GM23338 (cell line): ENCODE results near the gene BLTP3B. TPM values are rescaled to one million over a fixed set of nuclear protein-coding genes. Genes with fewer than 3 reads are reported as not detected.

Source experiments
- ATAC-seq: fragments of 200-7000 bp; cut with Tn5 transposase; 3 replicates; pipeline ENCODE4 v1.9.1; 2020
- DNase-seq: peaks from one replicate; pipeline ENCODE4 v3.0.0-alpha.2; 2015; ENCODE audit warnings: low spot score
- H2AFZ ChIP-seq: fragments of 200-600 bp; sonication (generic); 2 replicates; pipeline ENCODE4 v1.8.0; 2016; ENCODE audit warnings: antibody characterized with exemption, mild to moderate bottlenecking, moderate library complexity
- H3F3A ChIP-seq: fragments of 200-600 bp; sonication (generic); replicated peaks from 2 replicates; pipeline ENCODE4 v1.8.0; 2017; ENCODE audit warnings: antibody characterized with exemption, mixed run types, low read depth
- H3K27ac ChIP-seq: fragments of 200-600 bp; sonication (generic); 2 replicates; pipeline ENCODE4 v1.6.1; 2016; ENCODE audit warnings: low read depth
- H3K27me3 ChIP-seq: fragments of 200-600 bp; sonication (generic); 2 replicates; pipeline ENCODE4 v1.8.0; 2016; ENCODE audit warnings: mild to moderate bottlenecking, mixed run types, moderate library complexity; ENCODE audit not compliant: insufficient read depth
- H3K36me3 ChIP-seq: fragments of 200-600 bp; sonication (generic); 2 replicates; pipeline ENCODE4 v1.8.0; 2016; ENCODE audit warnings: mild to moderate bottlenecking; ENCODE audit not compliant: insufficient read depth
- H3K4me1 ChIP-seq: fragments of 200-600 bp; sonication (generic); 2 replicates; pipeline ENCODE4 v1.8.0; 2016; ENCODE audit warnings: mild to moderate bottlenecking, moderate library complexity; ENCODE audit not compliant: insufficient read depth
- H3K4me2 ChIP-seq: fragments of 200-600 bp; sonication (generic); 2 replicates; pipeline ENCODE4 v1.7.1; 2017; ENCODE audit warnings: mixed run types
- H3K4me3 ChIP-seq: fragments of 200-600 bp; sonication (generic); 2 replicates; pipeline ENCODE4 v1.6.1; 2016; ENCODE audit warnings: mixed run types
- H3K79me2 ChIP-seq: fragments of 200-600 bp; sonication (generic); replicated peaks from 2 replicates; pipeline ENCODE4 v1.8.0; 2017; ENCODE audit warnings: mild to moderate bottlenecking; ENCODE audit not compliant: insufficient read depth
- H3K9me2 ChIP-seq: fragments of 200-600 bp; sonication (generic); 2 replicates; pipeline ENCODE4 v1.8.0; 2017; ENCODE audit not compliant: insufficient read depth
- H4K20me1 ChIP-seq: fragments of 200-600 bp; sonication (generic); replicated peaks from 2 replicates; pipeline ENCODE4 v1.8.0; 2017; ENCODE audit warnings: mild to moderate bottlenecking; ENCODE audit not compliant: insufficient read depth
- H3K27ac Mint-ChIP-seq: 2 replicates; pipeline ENCODE4 v1.8.0; 2020; ENCODE audit warnings: inconsistent platforms, mild to moderate bottlenecking, moderate library complexity, mixed read lengths
- H3K27me3 Mint-ChIP-seq: 3 replicates; pipeline ENCODE4 v1.8.0; 2022; ENCODE audit warnings: low read depth, mild to moderate bottlenecking, moderate library complexity, mixed read lengths, inconsistent platforms; ENCODE audit not compliant: insufficient read depth, poor library complexity
- H3K36me3 Mint-ChIP-seq: 3 replicates; pipeline ENCODE4 v1.8.0; 2021; ENCODE audit warnings: low read depth, mild to moderate bottlenecking, inconsistent platforms, moderate library complexity, mixed read lengths
- H3K4me1 Mint-ChIP-seq: 3 replicates; pipeline ENCODE4 v1.8.0; 2020; ENCODE audit warnings: mild to moderate bottlenecking, inconsistent platforms, mixed read lengths
- H3K4me3 Mint-ChIP-seq: 3 replicates; pipeline ENCODE4 v1.8.0; 2021; ENCODE audit warnings: moderate library complexity, mild to moderate bottlenecking, inconsistent platforms, mixed read lengths
- H3K9me3 Mint-ChIP-seq: 3 replicates; pipeline ENCODE4 v1.8.0; 2020; ENCODE audit warnings: moderate library complexity, mild to moderate bottlenecking, inconsistent platforms, mixed read lengths
- CREB1 ChIP-seq: fragments of 250-450 bp; sonication (Bioruptor Pico); IDR thresholded peaks from 2 replicates; pipeline ENCODE4 v1.5.0; 2020; ENCODE audit warnings: low read depth, mild to moderate bottlenecking, moderate library complexity
- JUNB ChIP-seq: IDR thresholded peaks from one replicate; pipeline ENCODE4 v1.6.1; 2016; ENCODE audit warnings: antibody characterized with exemption; ENCODE audit not compliant: unreplicated experiment
- NANOG ChIP-seq: IDR thresholded peaks from 2 replicates; pipeline ENCODE4 v1.6.1; 2016; ENCODE audit warnings: antibody characterized with exemption, borderline replicate concordance
- POLR2AphosphoS5 ChIP-seq: IDR thresholded peaks from 2 replicates; pipeline ENCODE4 v1.6.1; 2016; ENCODE audit warnings: antibody characterized with exemption, low read depth
- ZNF114 ChIP-seq: fragments of 250-450 bp; sonication (Bioruptor Pico); IDR thresholded peaks from 2 replicates; pipeline ENCODE4 v1.5.0; 2020; ENCODE audit warnings: mild to moderate bottlenecking, moderate library complexity
- ZNF331 ChIP-seq: fragments of 250-450 bp; sonication (Bioruptor Pico); IDR thresholded peaks from 2 replicates; pipeline ENCODE4 v1.5.0; 2020; ENCODE audit warnings: low read depth, mild to moderate bottlenecking, moderate library complexity
- polyA plus RNA-seq: library from polyadenylated mRNA; unstranded; fragments of >200 nt; fragmentation: Nextera tagmentation; extraction: Ambion mirVana; gene quantifications from 2 replicates; pipeline ENCODE4 v1.2.1, GENCODE V29; 2016
- total RNA-seq: library from RNA; depleted of rRNA; stranded (reverse); fragments of >200 nt; shearing (Covaris generic); gene quantifications from 2 replicates; pipeline ENCODE4 v1.2.3, GENCODE V29; 2014
- TF ChIP-seq, protein P1 (sequence below): fragments of 250-450 bp; sonication (Bioruptor Pico); IDR thresholded peaks from 2 replicates; pipeline ENCODE4 v1.5.0; 2020; ENCODE audit warnings: mild to moderate bottlenecking, moderate library complexity
- TF ChIP-seq, protein P2 (sequence below): IDR thresholded peaks from 2 replicates; pipeline ENCODE4 v1.6.1; 2016; ENCODE audit warnings: antibody characterized with exemption
- TF ChIP-seq, protein P3 (sequence below), 2 experiments: fragments of 200-600 bp in 1 of 2; sonication (generic) in 1 of 2; conservative IDR thresholded peaks; 2 replicates each; pipeline versions ENCODE4 v1.5.1 to v1.6.1; 2016 to 2017; ENCODE audit warnings: antibody characterized with exemption in 2 of 2, low read depth in 2 of 2, mild to moderate bottlenecking in 2 of 2, moderate library complexity in 1 of 2

Gene BLTP3B
- total and polyA plus RNA-seq, 2 experiments from 2014 or later: 11.2 to 35.8 TPM

DNA sequence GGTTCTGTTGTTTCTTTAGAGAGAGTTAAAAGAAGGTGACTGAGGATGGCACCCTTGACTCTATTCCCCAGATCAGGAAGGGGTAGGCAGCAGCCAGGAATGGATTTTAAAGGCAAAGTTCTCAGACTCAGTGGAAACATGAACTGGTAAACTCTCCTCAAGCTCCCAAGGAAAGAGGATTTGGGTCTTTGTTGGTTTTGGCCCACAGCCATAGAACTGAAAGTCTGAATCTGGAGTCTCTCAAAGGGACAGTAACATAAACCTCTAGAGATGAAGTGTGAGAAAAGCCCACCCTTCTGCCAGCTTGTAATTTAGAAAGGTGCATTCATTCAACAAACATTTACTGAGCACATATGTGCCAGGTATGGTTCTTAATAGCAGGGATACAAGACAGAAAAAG is 28.6 kb upstream of the BLTP3B start (continued):
- TF ChIP-seq, protein P1, sequence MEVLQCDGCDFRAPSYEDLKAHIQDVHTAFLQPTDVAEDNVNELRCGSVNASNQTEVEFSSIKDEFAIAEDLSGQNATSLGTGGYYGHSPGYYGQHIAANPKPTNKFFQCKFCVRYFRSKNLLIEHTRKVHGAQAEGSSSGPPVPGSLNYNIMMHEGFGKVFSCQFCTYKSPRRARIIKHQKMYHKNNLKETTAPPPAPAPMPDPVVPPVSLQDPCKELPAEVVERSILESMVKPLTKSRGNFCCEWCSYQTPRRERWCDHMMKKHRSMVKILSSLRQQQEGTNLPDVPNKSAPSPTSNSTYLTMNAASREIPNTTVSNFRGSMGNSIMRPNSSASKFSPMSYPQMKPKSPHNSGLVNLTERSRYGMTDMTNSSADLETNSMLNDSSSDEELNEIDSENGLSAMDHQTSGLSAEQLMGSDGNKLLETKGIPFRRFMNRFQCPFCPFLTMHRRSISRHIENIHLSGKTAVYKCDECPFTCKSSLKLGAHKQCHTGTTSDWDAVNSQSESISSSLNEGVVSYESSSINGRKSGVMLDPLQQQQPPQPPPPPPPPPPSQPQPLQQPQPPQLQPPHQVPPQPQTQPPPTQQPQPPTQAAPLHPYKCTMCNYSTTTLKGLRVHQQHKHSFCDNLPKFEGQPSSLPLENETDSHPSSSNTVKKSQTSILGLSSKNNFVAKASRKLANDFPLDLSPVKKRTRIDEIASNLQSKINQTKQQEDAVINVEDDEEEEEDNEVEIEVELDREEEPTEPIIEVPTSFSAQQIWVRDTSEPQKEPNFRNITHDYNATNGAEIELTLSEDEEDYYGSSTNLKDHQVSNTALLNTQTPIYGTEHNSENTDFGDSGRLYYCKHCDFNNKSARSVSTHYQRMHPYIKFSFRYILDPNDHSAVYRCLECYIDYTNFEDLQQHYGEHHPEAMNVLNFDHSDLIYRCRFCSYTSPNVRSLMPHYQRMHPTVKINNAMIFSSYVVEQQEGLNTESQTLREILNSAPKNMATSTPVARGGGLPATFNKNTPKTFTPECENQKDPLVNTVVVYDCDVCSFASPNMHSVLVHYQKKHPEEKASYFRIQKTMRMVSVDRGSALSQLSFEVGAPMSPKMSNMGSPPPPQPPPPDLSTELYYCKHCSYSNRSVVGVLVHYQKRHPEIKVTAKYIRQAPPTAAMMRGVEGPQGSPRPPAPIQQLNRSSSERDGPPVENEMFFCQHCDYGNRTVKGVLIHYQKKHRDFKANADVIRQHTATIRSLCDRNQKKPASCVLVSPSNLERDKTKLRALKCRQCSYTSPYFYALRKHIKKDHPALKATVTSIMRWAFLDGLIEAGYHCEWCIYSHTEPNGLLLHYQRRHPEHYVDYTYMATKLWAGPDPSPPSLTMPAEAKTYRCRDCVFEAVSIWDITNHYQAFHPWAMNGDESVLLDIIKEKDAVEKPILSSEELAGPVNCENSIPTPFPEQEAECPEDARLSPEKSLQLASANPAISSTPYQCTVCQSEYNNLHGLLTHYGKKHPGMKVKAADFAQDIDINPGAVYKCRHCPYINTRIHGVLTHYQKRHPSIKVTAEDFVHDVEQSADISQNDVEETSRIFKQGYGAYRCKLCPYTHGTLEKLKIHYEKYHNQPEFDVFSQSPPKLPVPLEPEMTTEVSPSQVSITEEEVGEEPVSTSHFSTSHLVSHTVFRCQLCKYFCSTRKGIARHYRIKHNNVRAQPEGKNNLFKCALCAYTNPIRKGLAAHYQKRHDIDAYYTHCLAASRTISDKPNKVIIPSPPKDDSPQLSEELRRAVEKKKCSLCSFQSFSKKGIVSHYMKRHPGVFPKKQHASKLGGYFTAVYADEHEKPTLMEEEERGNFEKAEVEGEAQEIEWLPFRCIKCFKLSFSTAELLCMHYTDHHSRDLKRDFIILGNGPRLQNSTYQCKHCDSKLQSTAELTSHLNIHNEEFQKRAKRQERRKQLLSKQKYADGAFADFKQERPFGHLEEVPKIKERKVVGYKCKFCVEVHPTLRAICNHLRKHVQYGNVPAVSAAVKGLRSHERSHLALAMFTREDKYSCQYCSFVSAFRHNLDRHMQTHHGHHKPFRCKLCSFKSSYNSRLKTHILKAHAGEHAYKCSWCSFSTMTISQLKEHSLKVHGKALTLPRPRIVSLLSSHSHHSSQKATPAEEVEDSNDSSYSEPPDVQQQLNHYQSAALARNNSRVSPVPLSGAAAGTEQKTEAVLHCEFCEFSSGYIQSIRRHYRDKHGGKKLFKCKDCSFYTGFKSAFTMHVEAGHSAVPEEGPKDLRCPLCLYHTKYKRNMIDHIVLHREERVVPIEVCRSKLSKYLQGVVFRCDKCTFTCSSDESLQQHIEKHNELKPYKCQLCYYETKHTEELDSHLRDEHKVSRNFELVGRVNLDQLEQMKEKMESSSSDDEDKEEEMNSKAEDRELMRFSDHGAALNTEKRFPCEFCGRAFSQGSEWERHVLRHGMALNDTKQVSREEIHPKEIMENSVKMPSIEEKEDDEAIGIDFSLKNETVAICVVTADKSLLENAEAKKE (CRISPR knock-in tag): no peak
- TF ChIP-seq JUNB (no peak), ZNF114 (no peak), NANOG (no peak)
- TF ChIP-seq, protein P2, sequence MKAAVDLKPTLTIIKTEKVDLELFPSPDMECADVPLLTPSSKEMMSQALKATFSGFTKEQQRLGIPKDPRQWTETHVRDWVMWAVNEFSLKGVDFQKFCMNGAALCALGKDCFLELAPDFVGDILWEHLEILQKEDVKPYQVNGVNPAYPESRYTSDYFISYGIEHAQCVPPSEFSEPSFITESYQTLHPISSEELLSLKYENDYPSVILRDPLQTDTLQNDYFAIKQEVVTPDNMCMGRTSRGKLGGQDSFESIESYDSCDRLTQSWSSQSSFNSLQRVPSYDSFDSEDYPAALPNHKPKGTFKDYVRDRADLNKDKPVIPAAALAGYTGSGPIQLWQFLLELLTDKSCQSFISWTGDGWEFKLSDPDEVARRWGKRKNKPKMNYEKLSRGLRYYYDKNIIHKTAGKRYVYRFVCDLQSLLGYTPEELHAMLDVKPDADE: no peak

DNA sequence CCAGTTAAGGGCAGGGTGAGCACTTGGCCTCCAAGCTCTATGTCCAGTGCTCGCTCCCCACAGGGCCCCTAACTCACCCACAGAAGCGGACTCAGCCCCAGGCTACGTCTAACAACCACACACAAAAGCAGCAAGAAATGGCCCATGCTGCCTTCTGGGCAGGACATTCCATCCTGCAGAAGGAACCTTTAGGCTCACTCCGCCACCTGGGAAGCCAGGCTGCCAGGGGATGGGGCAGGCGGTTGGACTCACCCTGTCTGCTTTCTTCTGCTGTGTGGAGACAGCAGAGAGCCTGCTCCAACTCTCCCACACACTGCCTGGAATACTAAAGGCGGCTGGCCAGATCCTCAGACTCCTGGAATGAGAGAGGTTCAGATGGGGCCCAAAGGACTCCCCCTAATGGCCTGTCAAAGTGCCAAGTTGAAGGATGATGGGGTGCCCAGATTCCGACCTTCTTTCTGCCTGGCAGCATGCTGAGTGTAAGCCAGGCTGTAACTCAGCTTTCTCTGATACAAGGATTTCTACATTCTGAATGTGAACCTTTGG is 27.7 kb upstream of the BLTP3B start:
- Histone ChIP-seq H3K27ac (no peak overlapping the region), H2AFZ (no peak overlapping the region), H3K27me3 (no peaks in the 10 kb centered on the region), H4K20me1 (no peaks in the 10 kb centered on the region), H3K9me2 (no peaks in the 10 kb centered on the region), H3K79me2 (no peaks in the 10 kb centered on the region), H3F3A (no peaks in the 10 kb centered on the region), H3K36me3 (no peaks in the 10 kb centered on the region), H3K4me3 (no peak overlapping the region), H3K4me1 (no peaks in the 10 kb centered on the region), H3K4me2 (no peak overlapping the region)
- H3K4me3 Mint-ChIP-seq: no peak overlapping the region
- ATAC-seq: peak; percentile 82
- peak; percentile 39 for DNase-seq
- no peak for TF ChIP-seq ZNF331 (CRISPR knock-in tag)
- TF ChIP-seq POLR2AphosphoS5: no peak
- TF ChIP-seq, protein P3, sequence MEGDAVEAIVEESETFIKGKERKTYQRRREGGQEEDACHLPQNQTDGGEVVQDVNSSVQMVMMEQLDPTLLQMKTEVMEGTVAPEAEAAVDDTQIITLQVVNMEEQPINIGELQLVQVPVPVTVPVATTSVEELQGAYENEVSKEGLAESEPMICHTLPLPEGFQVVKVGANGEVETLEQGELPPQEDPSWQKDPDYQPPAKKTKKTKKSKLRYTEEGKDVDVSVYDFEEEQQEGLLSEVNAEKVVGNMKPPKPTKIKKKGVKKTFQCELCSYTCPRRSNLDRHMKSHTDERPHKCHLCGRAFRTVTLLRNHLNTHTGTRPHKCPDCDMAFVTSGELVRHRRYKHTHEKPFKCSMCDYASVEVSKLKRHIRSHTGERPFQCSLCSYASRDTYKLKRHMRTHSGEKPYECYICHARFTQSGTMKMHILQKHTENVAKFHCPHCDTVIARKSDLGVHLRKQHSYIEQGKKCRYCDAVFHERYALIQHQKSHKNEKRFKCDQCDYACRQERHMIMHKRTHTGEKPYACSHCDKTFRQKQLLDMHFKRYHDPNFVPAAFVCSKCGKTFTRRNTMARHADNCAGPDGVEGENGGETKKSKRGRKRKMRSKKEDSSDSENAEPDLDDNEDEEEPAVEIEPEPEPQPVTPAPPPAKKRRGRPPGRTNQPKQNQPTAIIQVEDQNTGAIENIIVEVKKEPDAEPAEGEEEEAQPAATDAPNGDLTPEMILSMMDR (conservative IDR thresholded peaks at IDR 0.05; ENCODE audit: low read depth in 2 of 2): peak; percentile 23 to 50
- TF ChIP-seq, protein P2: no peak
- TF ChIP-seq CREB1 (CRISPR knock-in tag): no peak
- H3K9me3 Mint-ChIP-seq: peaks cover 2% of the 10 kb centered on the region
- H3K27me3 Mint-ChIP-seq: peaks cover 6% of the 10 kb centered on the region
- H3K36me3 Mint-ChIP-seq: peaks cover 33% of the 10 kb centered on the region
- H3K4me1 Mint-ChIP-seq: peaks cover 6% of the 10 kb centered on the region; the same call in 2 of the 3 replicates
- no peak overlapping the region for H3K27ac Mint-ChIP-seq
